Activated CD4-positive, alpha-beta T cell treated with anti-CD3 and anti-CD28 coated beads, Interleukin-2, amount 10 ng/mL, durations not matched to agents 7 days and 5 days (primary cell): ENCODE data around the gene ADAM15. TPM values are rescaled to one million over a fixed set of nuclear protein-coding genes. Genes with fewer than 3 reads are reported as not detected.
A peak's percentile ranks its signal among the peaks of the same experiment; 100 is the strongest.

ENCODE experiments used
- CTCF ChIA-PET: fragments of 350-600 bp; sonication (Branson Sonifier 250); formaldehyde crosslinking; loops from one replicate; lab custom pipeline; 2021; ENCODE audit warnings: antibody characterized with exemption; lab: Charles Lee
- POLR2A ChIA-PET: fragments of 350-600 bp; sonication (Branson Sonifier 250); formaldehyde crosslinking; loops from one replicate; lab custom pipeline; 2021; ENCODE audit warnings: antibody characterized with exemption; lab: Charles Lee
- DNase-seq: peaks from one replicate; pipeline ENCODE4 v3.0.0-alpha.2; 2020
- H3K27ac Mint-ChIP-seq: one replicate; pipeline ENCODE4 v1.8.0; 2021; ENCODE audit warnings: mild to moderate bottlenecking, moderate library complexity, mixed read lengths
- H3K27me3 Mint-ChIP-seq: one replicate; pipeline ENCODE4 v1.8.0; 2021; ENCODE audit warnings: mixed read lengths
- H3K36me3 Mint-ChIP-seq: one replicate; pipeline ENCODE4 v1.8.0; 2021; ENCODE audit warnings: low read depth, mixed read lengths
- H3K4me1 Mint-ChIP-seq: one replicate; pipeline ENCODE4 v1.8.0; 2021; ENCODE audit warnings: mixed read lengths
- H3K4me3 Mint-ChIP-seq: one replicate; pipeline ENCODE4 v1.8.0; 2021; ENCODE audit warnings: mild to moderate bottlenecking, moderate library complexity, mixed read lengths
- H3K9me3 Mint-ChIP-seq: one replicate; pipeline ENCODE4 v1.8.0; 2021; ENCODE audit warnings: mixed read lengths
- total RNA-seq, 2 experiments: library from RNA; stranded (reverse); gene quantifications; one replicate each; pipeline ENCODE4 v1.2.3, GENCODE V29; 2021

Gene ADAM15
- total RNA-seq, 2 experiments from 2014 or later = 40.2 to 45.0 TPM

DNA sequence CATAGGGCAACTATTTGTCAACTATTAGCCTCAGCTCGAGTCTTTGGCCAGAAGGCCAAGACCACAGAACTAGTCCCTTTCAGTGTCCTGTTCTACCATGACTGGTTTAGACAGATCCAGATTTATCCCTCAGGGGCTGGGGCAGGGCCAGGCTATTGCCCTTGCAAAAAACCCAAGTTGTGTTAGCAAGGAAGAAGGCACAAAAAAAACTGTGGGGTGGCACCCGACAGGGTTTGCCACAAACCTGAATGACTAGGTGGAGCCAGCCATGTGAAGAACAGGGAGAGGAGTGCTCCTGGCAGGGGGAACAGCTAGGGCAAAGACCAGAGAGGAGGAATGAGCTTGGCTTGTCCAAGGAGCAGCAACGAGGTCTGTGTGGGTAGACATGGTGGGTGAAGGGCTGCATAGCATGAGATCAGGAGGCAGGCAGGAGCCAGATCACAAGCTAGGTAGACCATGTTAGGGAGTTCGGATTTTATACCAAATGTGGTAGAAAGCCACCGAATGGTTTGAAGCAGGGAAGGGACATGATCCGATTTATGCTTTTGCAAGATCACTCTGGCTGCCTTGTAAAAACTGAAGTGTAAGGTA, 13.2 kb upstream of the ADAM15 start:
- no peak for DNase-seq
- H3K27ac Mint-ChIP-seq = no peak overlapping the region
- peaks cover 6% of the 10 kb centered on the region for H3K4me1 Mint-ChIP-seq
- no peaks in the 10 kb centered on the region for H3K9me3 Mint-ChIP-seq
- ChIA-PET POLR2A (no interaction called here), CTCF (interaction anchor here (0.5 to 21.0 kb wide), 5 partner anchors 10 to 369 kb away, joined by 3 to 222 read pairs (median 4); partner anchors contain the start of gene KRTCAP2)
- H3K27me3 Mint-ChIP-seq = peaks cover 11% of the 10 kb centered on the region
- no peaks in the 10 kb centered on the region for H3K36me3 Mint-ChIP-seq
- no peak overlapping the region for H3K4me3 Mint-ChIP-seq

DNA sequence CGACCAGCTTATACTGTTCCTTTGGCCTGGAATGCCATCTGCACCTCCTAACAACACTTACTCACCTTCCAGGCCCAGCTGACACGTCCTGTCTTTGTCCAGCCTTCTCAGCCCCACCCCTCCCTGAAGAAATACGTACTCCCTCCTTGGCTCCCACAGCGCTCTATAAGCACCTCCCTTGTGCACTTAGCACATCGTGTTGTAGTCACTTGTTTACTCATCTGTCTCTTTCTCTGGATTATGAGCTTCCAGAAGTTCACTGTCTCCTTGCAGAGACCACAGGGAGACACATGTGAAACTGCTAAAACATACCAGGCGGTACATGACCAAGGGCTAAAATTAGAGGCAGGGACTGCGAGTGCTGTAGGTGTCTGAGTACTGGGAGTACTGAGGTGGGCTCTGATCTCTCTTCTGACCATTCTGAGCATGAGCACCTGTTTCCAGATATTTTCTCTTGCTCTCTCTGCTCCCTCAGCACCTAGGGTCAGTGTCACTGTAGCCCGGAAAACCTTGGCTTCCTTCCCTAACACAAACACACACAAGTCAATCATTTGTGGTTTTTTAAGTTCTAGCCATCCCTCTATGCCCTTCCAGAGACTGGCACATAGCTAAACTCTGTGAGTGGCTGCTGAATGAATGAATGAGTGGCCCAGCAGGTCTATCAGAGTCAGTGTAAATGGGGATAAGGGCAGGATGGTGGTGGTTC, 12.4 kb upstream of the ADAM15 start:
- CTCF ChIA-PET = interaction anchor here (0.5 to 21.0 kb wide), 8 partner anchors 9 to 370 kb away, joined by 3 to 222 read pairs (median 4); partner anchors contain the start of genes ADAM15 and KRTCAP2
- DNase-seq = no peak
- H3K4me3 Mint-ChIP-seq = no peak overlapping the region
- H3K9me3 Mint-ChIP-seq = no peaks in the 10 kb centered on the region
- peaks cover 11% of the 10 kb centered on the region for H3K27me3 Mint-ChIP-seq
- H3K4me1 Mint-ChIP-seq = peaks cover 6% of the 10 kb centered on the region
- H3K36me3 Mint-ChIP-seq = no peaks in the 10 kb centered on the region
- no peak overlapping the region for H3K27ac Mint-ChIP-seq
- POLR2A ChIA-PET = no interaction called here

GRCh38 chr1:155039308-155039669, 11.8 kb upstream of the ADAM15 start:
- no peak for DNase-seq
- H3K4me1 Mint-ChIP-seq = peaks cover 6% of the 10 kb centered on the region
- POLR2A ChIA-PET = no interaction called here
- H3K27me3 Mint-ChIP-seq = peaks cover 11% of the 10 kb centered on the region
- H3K4me3 Mint-ChIP-seq = no peak overlapping the region
- no peak overlapping the region for H3K27ac Mint-ChIP-seq
- H3K36me3 Mint-ChIP-seq = no peaks in the 10 kb centered on the region
- CTCF ChIA-PET = interaction anchor here (0.9 to 21.0 kb wide), 4 partner anchors 11 to 46 kb away, joined by 4 to 222 read pairs (median 5); partner anchors contain the start of gene ADAM15
- no peaks in the 10 kb centered on the region for H3K9me3 Mint-ChIP-seq

- ChIA-PET POLR2A (no interaction called here), CTCF (interaction anchor here (0.6 to 21.0 kb wide), 5 partner anchors 10 to 133 kb away, joined by 3 to 222 read pairs (median 6); partner anchors contain the start of gene ADAM15)
- H3K36me3 Mint-ChIP-seq = no peaks in the 10 kb centered on the region
- H3K9me3 Mint-ChIP-seq = no peaks in the 10 kb centered on the region
- no peak overlapping the region for H3K27ac Mint-ChIP-seq
- H3K27me3 Mint-ChIP-seq = peaks cover 11% of the 10 kb centered on the region
- no peak overlapping the region for H3K4me3 Mint-ChIP-seq
- H3K4me1 Mint-ChIP-seq = peaks cover 16% of the 10 kb centered on the region
- no peak for DNase-seq
Observed at GRCh38 chr1:155040358-155041093, 10.6 kb upstream of the ADAM15 start.

GRCh38 chr1:155042789-155043188, 8.3 kb upstream of the ADAM15 start:
- Mint-ChIP-seq H3K4me3 (no peak overlapping the region), H3K9me3 (no peaks in the 10 kb centered on the region), H3K36me3 (no peaks in the 10 kb centered on the region), H3K27me3 (peaks cover 9% of the 10 kb centered on the region), H3K27ac (no peak overlapping the region), H3K4me1 (peaks cover 16% of the 10 kb centered on the region)
- no peak for DNase-seq
- ChIA-PET POLR2A (no interaction called here), CTCF (interaction anchor here (2.4 to 21.0 kb wide), 4 partner anchors 8 to 25 kb away, joined by 11 to 222 read pairs (median 34); partner anchors contain the start of genes ADAM15, DCST1 and DCST2)

- Mint-ChIP-seq H3K9me3 (no peaks in the 10 kb centered on the region), H3K4me3 (no peak overlapping the region), H3K27ac (no peak overlapping the region), H3K4me1 (peaks cover 16% of the 10 kb centered on the region), H3K27me3 (peaks cover 5% of the 10 kb centered on the region), H3K36me3 (no peaks in the 10 kb centered on the region)
- no peak for DNase-seq
- POLR2A ChIA-PET = no interaction called here
- CTCF ChIA-PET = interaction anchor here (0.8 to 21.0 kb wide), 9 partner anchors 10 to 95 kb away, joined by 3 to 222 read pairs (median 3); partner anchors contain the start of genes DCST1 and DCST2
Observed at GRCh38 chr1:155043301-155043702, 7.8 kb upstream of the ADAM15 start.

GRCh38 chr1:155043793-155044192, 7.3 kb upstream of the ADAM15 start:
- CTCF ChIA-PET = interaction anchor here (0.8 to 21.0 kb wide), 11 partner anchors 10 to 96 kb away, joined by 3 to 222 read pairs (median 3); partner anchors contain the start of genes DCST1 and DCST2
- H3K9me3 Mint-ChIP-seq = no peaks in the 10 kb centered on the region
- H3K4me3 Mint-ChIP-seq = no peak overlapping the region
- H3K36me3 Mint-ChIP-seq = no peaks in the 10 kb centered on the region
- H3K4me1 Mint-ChIP-seq = peaks cover 16% of the 10 kb centered on the region
- peaks cover 2% of the 10 kb centered on the region for H3K27me3 Mint-ChIP-seq
- POLR2A ChIA-PET = no interaction called here
- H3K27ac Mint-ChIP-seq = no peak overlapping the region
- no peak for DNase-seq

- CTCF ChIA-PET = interaction anchor here (0.7 to 21.0 kb wide), 16 partner anchors 10 to 129 kb away, joined by 3 to 222 read pairs (median 3); partner anchors contain the start of genes DCST1, DCST2 and KRTCAP2
- Mint-ChIP-seq H3K4me3 (no peak overlapping the region), H3K27me3 (peaks cover 2% of the 10 kb centered on the region), H3K4me1 (peaks cover 10% of the 10 kb centered on the region), H3K27ac (no peak overlapping the region), H3K9me3 (no peaks in the 10 kb centered on the region), H3K36me3 (no peaks in the 10 kb centered on the region)
- no peak for DNase-seq
- POLR2A ChIA-PET = no interaction called here
Observed at GRCh38 chr1:155044365-155044764, 6.8 kb upstream of the ADAM15 start.

DNA sequence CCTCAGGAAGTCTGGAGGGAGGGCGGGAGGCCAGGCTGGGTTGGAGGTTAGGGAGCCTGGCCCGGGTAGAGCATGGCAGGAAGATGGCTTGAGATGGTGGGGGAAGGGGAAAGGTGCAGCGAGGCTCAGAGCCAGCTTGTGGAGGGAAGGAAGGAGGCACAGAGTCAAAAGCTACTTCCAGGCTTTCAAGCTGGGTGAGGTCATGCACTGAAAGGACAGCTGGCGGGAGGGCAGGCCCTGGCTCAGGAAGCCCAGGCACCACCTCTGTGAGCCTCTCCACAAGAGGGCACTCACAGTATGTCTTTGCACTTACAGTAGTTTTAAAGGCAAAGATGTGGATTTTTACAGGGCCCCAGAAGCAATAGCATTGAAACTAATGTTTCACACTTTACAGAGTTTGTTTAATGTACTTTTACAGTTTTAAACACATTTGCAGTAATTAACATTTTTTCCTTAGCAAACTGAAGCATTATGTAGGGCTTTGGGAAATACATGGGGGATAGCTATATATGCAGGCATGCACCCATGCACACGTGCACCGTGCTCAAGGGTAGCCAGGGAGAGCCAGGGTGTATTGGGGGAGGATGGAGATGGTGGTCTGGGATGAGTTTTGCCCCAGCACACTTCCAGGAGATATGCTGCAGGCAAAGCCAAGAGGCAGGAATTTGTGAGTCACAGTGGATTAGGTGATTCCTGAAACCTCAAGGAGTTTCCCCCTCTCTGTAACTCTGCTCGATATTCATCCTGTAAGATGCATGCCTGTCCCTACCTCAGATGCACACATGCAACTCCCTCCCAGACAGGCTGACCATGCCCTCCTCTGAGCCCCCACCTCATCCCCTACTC, 6.1 kb upstream of the ADAM15 start:
- Mint-ChIP-seq H3K4me3 (no peak overlapping the region), H3K27me3 (peaks cover 2% of the 10 kb centered on the region), H3K4me1 (peaks cover 15% of the 10 kb centered on the region), H3K27ac (peak overlapping the region; percentile 60), H3K36me3 (no peaks in the 10 kb centered on the region), H3K9me3 (no peaks in the 10 kb centered on the region)
- DNase-seq = peak; percentile 78
- CTCF ChIA-PET = interaction anchor here (0.7 to 21.0 kb wide), 19 partner anchors 9 to 128 kb away, joined by 3 to 222 read pairs (median 3); partner anchors contain the start of genes DCST1, DCST2 and KRTCAP2
- POLR2A ChIA-PET = no interaction called here

DNA sequence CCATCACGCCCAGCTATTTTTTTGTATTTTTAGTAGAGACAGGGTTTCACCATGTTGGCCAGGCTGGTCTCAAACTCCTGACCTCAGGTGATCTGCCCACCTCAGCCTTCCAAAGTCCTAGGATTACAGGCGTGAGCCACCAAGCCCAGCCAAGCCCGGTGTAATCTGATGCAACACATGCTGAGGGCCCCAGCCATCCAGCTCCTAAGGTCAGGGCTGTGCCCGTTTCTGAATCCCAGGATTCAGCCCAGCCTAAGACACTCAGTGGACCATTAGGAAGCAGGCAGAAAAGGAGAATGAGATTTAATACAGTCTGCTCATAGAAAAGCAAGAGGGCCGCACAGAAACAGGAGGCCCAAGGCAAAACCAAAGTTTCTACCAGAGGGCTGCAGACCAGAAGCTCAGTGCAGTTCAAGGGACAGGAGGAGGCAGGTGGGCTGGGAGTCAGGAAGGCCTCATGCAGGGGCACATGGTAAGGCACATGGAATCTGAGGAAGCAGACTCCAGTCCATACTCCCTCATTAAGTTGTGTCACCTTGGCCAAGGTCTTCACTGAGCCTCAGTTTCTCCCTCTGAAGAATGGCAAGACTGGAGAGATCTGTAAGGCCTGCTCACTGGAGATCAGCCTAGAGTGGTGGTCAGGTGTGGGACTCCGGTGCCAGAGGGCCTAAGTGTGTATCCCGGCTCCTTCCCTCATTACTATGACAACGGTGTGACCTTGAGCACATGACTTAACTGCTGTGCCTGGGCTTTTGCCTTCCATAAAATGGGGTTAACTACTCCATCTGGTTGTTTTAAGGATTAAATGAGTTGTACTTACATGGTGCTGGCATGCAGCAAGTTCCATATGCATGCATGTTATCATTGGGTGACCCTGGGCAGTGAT, 2.4 kb upstream of the ADAM15 start:
- CTCF ChIA-PET = interaction anchor here (1.1 to 21.0 kb wide), 4 partner anchors 10 to 37 kb away, joined by 3 to 222 read pairs (median 4); no protein-coding TSS in a partner anchor
- H3K4me3 Mint-ChIP-seq = no peak overlapping the region
- no peaks in the 10 kb centered on the region for H3K9me3 Mint-ChIP-seq
- H3K4me1 Mint-ChIP-seq = peaks cover 40% of the 10 kb centered on the region
- no peak for DNase-seq
- no peaks in the 10 kb centered on the region for H3K36me3 Mint-ChIP-seq
- H3K27me3 Mint-ChIP-seq = no peaks in the 10 kb centered on the region
- no peak overlapping the region for H3K27ac Mint-ChIP-seq
- POLR2A ChIA-PET = no interaction called here
